GM23338 (cell line): ENCODE data around the gene PHKA2. TPM values are rescaled to one million over a fixed set of nuclear protein-coding genes. Genes with fewer than 3 reads are reported as not detected.

Source experiments
- ATAC-seq: fragments of 200-7000 bp; cut with Tn5 transposase; 3 replicates; pipeline ENCODE4 v1.9.1; 2020
- DNase-seq: peaks from one replicate; pipeline ENCODE4 v3.0.0-alpha.2; 2015; ENCODE audit warnings: low spot score
- H2AFZ ChIP-seq: fragments of 200-600 bp; sonication (generic); 2 replicates; pipeline ENCODE4 v1.8.0; 2016; ENCODE audit warnings: antibody characterized with exemption, mild to moderate bottlenecking, moderate library complexity
- H3F3A ChIP-seq: fragments of 200-600 bp; sonication (generic); replicated peaks from 2 replicates; pipeline ENCODE4 v1.8.0; 2017; ENCODE audit warnings: antibody characterized with exemption, mixed run types, low read depth
- H3K27ac ChIP-seq: fragments of 200-600 bp; sonication (generic); 2 replicates; pipeline ENCODE4 v1.6.1; 2016; ENCODE audit warnings: low read depth
- H3K27me3 ChIP-seq: fragments of 200-600 bp; sonication (generic); 2 replicates; pipeline ENCODE4 v1.8.0; 2016; ENCODE audit warnings: mild to moderate bottlenecking, mixed run types, moderate library complexity; ENCODE audit not compliant: insufficient read depth
- H3K36me3 ChIP-seq: fragments of 200-600 bp; sonication (generic); 2 replicates; pipeline ENCODE4 v1.8.0; 2016; ENCODE audit warnings: mild to moderate bottlenecking; ENCODE audit not compliant: insufficient read depth
- H3K4me1 ChIP-seq: fragments of 200-600 bp; sonication (generic); 2 replicates; pipeline ENCODE4 v1.8.0; 2016; ENCODE audit warnings: mild to moderate bottlenecking, moderate library complexity; ENCODE audit not compliant: insufficient read depth
- H3K4me2 ChIP-seq: fragments of 200-600 bp; sonication (generic); 2 replicates; pipeline ENCODE4 v1.7.1; 2017; ENCODE audit warnings: mixed run types
- H3K4me3 ChIP-seq: fragments of 200-600 bp; sonication (generic); 2 replicates; pipeline ENCODE4 v1.6.1; 2016; ENCODE audit warnings: mixed run types
- H3K79me2 ChIP-seq: fragments of 200-600 bp; sonication (generic); replicated peaks from 2 replicates; pipeline ENCODE4 v1.8.0; 2017; ENCODE audit warnings: mild to moderate bottlenecking; ENCODE audit not compliant: insufficient read depth
- H3K9me2 ChIP-seq: fragments of 200-600 bp; sonication (generic); 2 replicates; pipeline ENCODE4 v1.8.0; 2017; ENCODE audit not compliant: insufficient read depth
- H4K20me1 ChIP-seq: fragments of 200-600 bp; sonication (generic); replicated peaks from 2 replicates; pipeline ENCODE4 v1.8.0; 2017; ENCODE audit warnings: mild to moderate bottlenecking; ENCODE audit not compliant: insufficient read depth
- H3K27ac Mint-ChIP-seq: 2 replicates; pipeline ENCODE4 v1.8.0; 2020; ENCODE audit warnings: inconsistent platforms, mild to moderate bottlenecking, moderate library complexity, mixed read lengths
- H3K27me3 Mint-ChIP-seq: 3 replicates; pipeline ENCODE4 v1.8.0; 2022; ENCODE audit warnings: low read depth, mild to moderate bottlenecking, moderate library complexity, mixed read lengths, inconsistent platforms; ENCODE audit not compliant: insufficient read depth, poor library complexity
- H3K36me3 Mint-ChIP-seq: 3 replicates; pipeline ENCODE4 v1.8.0; 2021; ENCODE audit warnings: low read depth, mild to moderate bottlenecking, inconsistent platforms, moderate library complexity, mixed read lengths
- H3K4me1 Mint-ChIP-seq: 3 replicates; pipeline ENCODE4 v1.8.0; 2020; ENCODE audit warnings: mild to moderate bottlenecking, inconsistent platforms, mixed read lengths
- H3K4me3 Mint-ChIP-seq: 3 replicates; pipeline ENCODE4 v1.8.0; 2021; ENCODE audit warnings: moderate library complexity, mild to moderate bottlenecking, inconsistent platforms, mixed read lengths
- H3K9me3 Mint-ChIP-seq: 3 replicates; pipeline ENCODE4 v1.8.0; 2020; ENCODE audit warnings: moderate library complexity, mild to moderate bottlenecking, inconsistent platforms, mixed read lengths
- CREB1 ChIP-seq: fragments of 250-450 bp; sonication (Bioruptor Pico); IDR thresholded peaks from 2 replicates; pipeline ENCODE4 v1.5.0; 2020; ENCODE audit warnings: low read depth, mild to moderate bottlenecking, moderate library complexity
- EZH2phosphoT487 ChIP-seq: fragments of 200-600 bp; sonication (generic); IDR thresholded peaks from one replicate; pipeline ENCODE4 v1.8.1; 2018; ENCODE audit warnings: antibody characterized with exemption; ENCODE audit not compliant: unreplicated experiment
- JUNB ChIP-seq: IDR thresholded peaks from one replicate; pipeline ENCODE4 v1.6.1; 2016; ENCODE audit warnings: antibody characterized with exemption; ENCODE audit not compliant: unreplicated experiment
- POLR2AphosphoS5 ChIP-seq: IDR thresholded peaks from 2 replicates; pipeline ENCODE4 v1.6.1; 2016; ENCODE audit warnings: antibody characterized with exemption, low read depth
- STAT1 ChIP-seq: IDR thresholded peaks from one replicate; pipeline ENCODE4 v1.6.1; 2016; ENCODE audit warnings: antibody characterized with exemption; ENCODE audit not compliant: unreplicated experiment
- ZNF331 ChIP-seq: fragments of 250-450 bp; sonication (Bioruptor Pico); IDR thresholded peaks from 2 replicates; pipeline ENCODE4 v1.5.0; 2020; ENCODE audit warnings: low read depth, mild to moderate bottlenecking, moderate library complexity
- polyA plus RNA-seq: library from polyadenylated mRNA; unstranded; fragments of >200 nt; fragmentation: Nextera tagmentation; extraction: Ambion mirVana; gene quantifications from 2 replicates; pipeline ENCODE4 v1.2.1, GENCODE V29; 2016
- total RNA-seq: library from RNA; depleted of rRNA; stranded (reverse); fragments of >200 nt; shearing (Covaris generic); gene quantifications from 2 replicates; pipeline ENCODE4 v1.2.3, GENCODE V29; 2014
- TF ChIP-seq, protein P1 (sequence below): IDR thresholded peaks from one replicate; pipeline ENCODE4 v1.6.1; 2018; ENCODE audit warnings: antibody characterized with exemption; ENCODE audit not compliant: unreplicated experiment
- TF ChIP-seq, protein P2 (sequence below), 2 experiments: fragments of 200-600 bp in 1 of 2; sonication (generic) in 1 of 2; conservative IDR thresholded peaks; 2 replicates each; pipeline versions ENCODE4 v1.5.1 to v1.6.1; 2016 to 2017; ENCODE audit warnings: antibody characterized with exemption in 2 of 2, low read depth in 2 of 2, mild to moderate bottlenecking in 2 of 2, moderate library complexity in 1 of 2
- TF ChIP-seq, protein P3 (sequence below): IDR thresholded peaks from 2 replicates; pipeline ENCODE4 v1.6.1; 2016; ENCODE audit warnings: antibody characterized with exemption

PHKA2 gene
- total and polyA plus RNA-seq, 2 experiments from 2014 or later = 8.0 to 23.9 TPM

DNA sequence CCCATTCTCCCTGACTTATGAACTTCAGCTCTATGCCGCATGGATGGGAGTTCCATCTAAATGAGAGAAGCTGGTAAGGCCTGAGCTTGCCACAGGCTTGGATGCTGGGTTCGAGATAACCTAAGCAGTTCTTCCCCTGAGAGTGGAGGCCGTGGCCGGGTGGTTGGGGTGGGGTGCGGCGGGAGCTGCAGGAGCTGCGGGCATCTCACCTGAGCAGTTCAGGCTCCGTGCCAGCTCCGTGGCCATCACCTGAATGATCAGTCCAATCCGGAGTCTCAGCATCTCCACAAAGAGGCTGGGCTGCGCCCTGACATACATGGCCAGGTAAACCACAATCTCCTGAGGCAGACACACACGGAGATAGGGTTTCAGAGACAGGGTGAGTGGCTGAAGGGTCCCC lies 77.6 kb downstream of the PHKA2 start (continued):
- TF ChIP-seq, protein P1, sequence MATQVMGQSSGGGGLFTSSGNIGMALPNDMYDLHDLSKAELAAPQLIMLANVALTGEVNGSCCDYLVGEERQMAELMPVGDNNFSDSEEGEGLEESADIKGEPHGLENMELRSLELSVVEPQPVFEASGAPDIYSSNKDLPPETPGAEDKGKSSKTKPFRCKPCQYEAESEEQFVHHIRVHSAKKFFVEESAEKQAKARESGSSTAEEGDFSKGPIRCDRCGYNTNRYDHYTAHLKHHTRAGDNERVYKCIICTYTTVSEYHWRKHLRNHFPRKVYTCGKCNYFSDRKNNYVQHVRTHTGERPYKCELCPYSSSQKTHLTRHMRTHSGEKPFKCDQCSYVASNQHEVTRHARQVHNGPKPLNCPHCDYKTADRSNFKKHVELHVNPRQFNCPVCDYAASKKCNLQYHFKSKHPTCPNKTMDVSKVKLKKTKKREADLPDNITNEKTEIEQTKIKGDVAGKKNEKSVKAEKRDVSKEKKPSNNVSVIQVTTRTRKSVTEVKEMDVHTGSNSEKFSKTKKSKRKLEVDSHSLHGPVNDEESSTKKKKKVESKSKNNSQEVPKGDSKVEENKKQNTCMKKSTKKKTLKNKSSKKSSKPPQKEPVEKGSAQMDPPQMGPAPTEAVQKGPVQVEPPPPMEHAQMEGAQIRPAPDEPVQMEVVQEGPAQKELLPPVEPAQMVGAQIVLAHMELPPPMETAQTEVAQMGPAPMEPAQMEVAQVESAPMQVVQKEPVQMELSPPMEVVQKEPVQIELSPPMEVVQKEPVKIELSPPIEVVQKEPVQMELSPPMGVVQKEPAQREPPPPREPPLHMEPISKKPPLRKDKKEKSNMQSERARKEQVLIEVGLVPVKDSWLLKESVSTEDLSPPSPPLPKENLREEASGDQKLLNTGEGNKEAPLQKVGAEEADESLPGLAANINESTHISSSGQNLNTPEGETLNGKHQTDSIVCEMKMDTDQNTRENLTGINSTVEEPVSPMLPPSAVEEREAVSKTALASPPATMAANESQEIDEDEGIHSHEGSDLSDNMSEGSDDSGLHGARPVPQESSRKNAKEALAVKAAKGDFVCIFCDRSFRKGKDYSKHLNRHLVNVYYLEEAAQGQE = no peak
- TF ChIP-seq EZH2phosphoT487 (no peak), STAT1 (no peak), ZNF331 (CRISPR knock-in tag) (no peak), POLR2AphosphoS5 (no peak), JUNB (no peak)
- TF ChIP-seq, protein P2, sequence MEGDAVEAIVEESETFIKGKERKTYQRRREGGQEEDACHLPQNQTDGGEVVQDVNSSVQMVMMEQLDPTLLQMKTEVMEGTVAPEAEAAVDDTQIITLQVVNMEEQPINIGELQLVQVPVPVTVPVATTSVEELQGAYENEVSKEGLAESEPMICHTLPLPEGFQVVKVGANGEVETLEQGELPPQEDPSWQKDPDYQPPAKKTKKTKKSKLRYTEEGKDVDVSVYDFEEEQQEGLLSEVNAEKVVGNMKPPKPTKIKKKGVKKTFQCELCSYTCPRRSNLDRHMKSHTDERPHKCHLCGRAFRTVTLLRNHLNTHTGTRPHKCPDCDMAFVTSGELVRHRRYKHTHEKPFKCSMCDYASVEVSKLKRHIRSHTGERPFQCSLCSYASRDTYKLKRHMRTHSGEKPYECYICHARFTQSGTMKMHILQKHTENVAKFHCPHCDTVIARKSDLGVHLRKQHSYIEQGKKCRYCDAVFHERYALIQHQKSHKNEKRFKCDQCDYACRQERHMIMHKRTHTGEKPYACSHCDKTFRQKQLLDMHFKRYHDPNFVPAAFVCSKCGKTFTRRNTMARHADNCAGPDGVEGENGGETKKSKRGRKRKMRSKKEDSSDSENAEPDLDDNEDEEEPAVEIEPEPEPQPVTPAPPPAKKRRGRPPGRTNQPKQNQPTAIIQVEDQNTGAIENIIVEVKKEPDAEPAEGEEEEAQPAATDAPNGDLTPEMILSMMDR (conservative IDR thresholded peaks at IDR 0.05; ENCODE audit: low read depth in 2 of 2) = no peak
- TF ChIP-seq, protein P3, sequence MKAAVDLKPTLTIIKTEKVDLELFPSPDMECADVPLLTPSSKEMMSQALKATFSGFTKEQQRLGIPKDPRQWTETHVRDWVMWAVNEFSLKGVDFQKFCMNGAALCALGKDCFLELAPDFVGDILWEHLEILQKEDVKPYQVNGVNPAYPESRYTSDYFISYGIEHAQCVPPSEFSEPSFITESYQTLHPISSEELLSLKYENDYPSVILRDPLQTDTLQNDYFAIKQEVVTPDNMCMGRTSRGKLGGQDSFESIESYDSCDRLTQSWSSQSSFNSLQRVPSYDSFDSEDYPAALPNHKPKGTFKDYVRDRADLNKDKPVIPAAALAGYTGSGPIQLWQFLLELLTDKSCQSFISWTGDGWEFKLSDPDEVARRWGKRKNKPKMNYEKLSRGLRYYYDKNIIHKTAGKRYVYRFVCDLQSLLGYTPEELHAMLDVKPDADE = no peak

DNA sequence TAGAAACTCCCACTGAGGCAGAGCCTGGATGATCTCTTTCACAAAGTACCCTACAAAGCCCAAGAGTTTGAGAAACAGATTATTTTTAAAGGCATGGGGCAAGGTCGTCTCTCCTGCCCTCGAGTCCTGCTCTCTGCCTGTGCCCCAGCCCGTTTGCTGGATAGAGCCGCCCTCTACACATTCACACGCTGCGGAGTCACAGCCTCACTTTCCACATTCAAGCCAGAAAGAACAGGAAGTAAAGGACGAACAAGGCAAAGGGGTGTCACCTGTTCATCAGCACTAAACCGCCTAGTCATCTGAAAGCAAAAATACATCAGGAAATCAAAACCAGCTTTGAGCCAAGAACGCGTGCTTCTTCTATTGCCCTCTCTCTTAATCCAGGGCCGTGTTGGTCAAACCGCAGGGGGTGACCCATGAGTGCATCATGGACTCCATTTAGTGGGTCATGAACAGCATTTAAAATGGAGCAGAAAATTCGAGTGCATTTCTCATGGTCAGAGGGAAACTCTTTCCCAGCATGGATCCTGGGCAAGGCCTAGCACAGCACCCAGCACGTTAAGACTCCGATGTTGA lies 83.4 kb downstream of the PHKA2 start:
- H3K4me2 ChIP-seq = no peak overlapping the region
- no peaks in the 10 kb centered on the region for H3K79me2 ChIP-seq
- peaks cover 5% of the 10 kb centered on the region for H3K4me1 Mint-ChIP-seq
- H3K4me3 Mint-ChIP-seq = no peak overlapping the region
- no peaks in the 10 kb centered on the region for H3K9me3 Mint-ChIP-seq
- H3K36me3 ChIP-seq = no peaks in the 10 kb centered on the region
- ATAC-seq = no peak
- no peaks in the 10 kb centered on the region for H4K20me1 ChIP-seq
- H3F3A ChIP-seq = no peaks in the 10 kb centered on the region
- H3K27me3 ChIP-seq = no peaks in the 10 kb centered on the region
- H3K4me1 ChIP-seq = no peaks in the 10 kb centered on the region
- peaks cover 2% of the 10 kb centered on the region for H3K27me3 Mint-ChIP-seq
- H3K27ac ChIP-seq = no peak overlapping the region
- no peak overlapping the region for H2AFZ ChIP-seq
- H3K36me3 Mint-ChIP-seq = peaks cover 12% of the 10 kb centered on the region; the same call in 2 of the 3 replicates
- peak overlapping the region; percentile 59; the same call in 1 of the 2 replicates for H3K27ac Mint-ChIP-seq
- DNase-seq = no peak
- no peaks in the 10 kb centered on the region for H3K9me2 ChIP-seq
- H3K4me3 ChIP-seq = no peak overlapping the region
- TF ChIP-seq, protein P1 = no peak
- no peak for TF ChIP-seq STAT1
- TF ChIP-seq JUNB = no peak
- TF ChIP-seq EZH2phosphoT487 = no peak
- TF ChIP-seq, protein P3 = no peak
- no peak for TF ChIP-seq CREB1 (CRISPR knock-in tag)
